ENCODE results near the gene ZMIZ1. TPM values are rescaled to one million over a fixed set of nuclear protein-coding genes. Genes with fewer than 3 reads are reported as not detected.

The ZMIZ1 gene
- total RNA-seq, 1 donor from 2014 or later: 67.6 TPM

GRCh38 chr10:79196470-79197461, 128.0 kb downstream of the ZMIZ1 start:
- no peak overlapping the region for H3K4me3 Mint-ChIP-seq

GRCh38 chr10:79197558-79197957, 128.8 kb downstream of the ZMIZ1 start:
- intact Hi-C loops (cut with micrococcal nuclease): loop anchor here (5.0 to 10.0 kb wide), 3 partner anchors 260 to 940 kb away; no protein-coding TSS in a partner anchor
- H3K4me3 Mint-ChIP-seq: no peak overlapping the region
- no peak overlapping the region for H3K27ac Mint-ChIP-seq
- H3K4me1 Mint-ChIP-seq (ENCODE audit: low read depth): peaks cover 6% of the 10 kb centered on the region
- H3K36me3 Mint-ChIP-seq (ENCODE audit: low read depth): peaks cover under 1% of the 10 kb centered on the region
- DNase-seq (ENCODE audit: low spot score): no peak
- H3K27me3 Mint-ChIP-seq (ENCODE audit: insufficient read depth): peaks cover 3% of the 10 kb centered on the region
- H3K9me3 Mint-ChIP-seq: no peaks in the 10 kb centered on the region

More at GRCh38 chr10:79196470-79197461, 128.0 kb downstream of the ZMIZ1 start:
- Mint-ChIP-seq H3K4me1 (ENCODE audit: low read depth) (peaks cover 6% of the 10 kb centered on the region), H3K27ac (no peak overlapping the region), H3K27me3 (ENCODE audit: insufficient read depth) (peaks cover 3% of the 10 kb centered on the region), H3K9me3 (no peaks in the 10 kb centered on the region), H3K36me3 (ENCODE audit: low read depth) (no peaks in the 10 kb centered on the region)
- DNase-seq (ENCODE audit: low spot score): peak; percentile 60
- intact Hi-C loops (cut with micrococcal nuclease): loop anchor here (5.0 to 10.0 kb wide), 3 partner anchors 259 to 939 kb away; no protein-coding TSS in a partner anchor

- Mint-ChIP-seq H3K4me3 (no peak overlapping the region), H3K36me3 (ENCODE audit: low read depth) (peaks cover 3% of the 10 kb centered on the region), H3K27me3 (ENCODE audit: insufficient read depth) (no peaks in the 10 kb centered on the region), H3K27ac (no peak overlapping the region), H3K4me1 (ENCODE audit: low read depth) (peaks cover 5% of the 10 kb centered on the region), H3K9me3 (no peaks in the 10 kb centered on the region)
- intact Hi-C loops (cut with micrococcal nuclease): no loop called here
- DNase-seq (ENCODE audit: low spot score): no peak
Measured at GRCh38 chr10:79200346-79200745, 131.6 kb downstream of the ZMIZ1 start.

GRCh38 chr10:79201706-79202105, 132.9 kb downstream of the ZMIZ1 start:
- intact Hi-C loops (cut with micrococcal nuclease): no loop called here
- peaks cover 6% of the 10 kb centered on the region for H3K36me3 Mint-ChIP-seq (ENCODE audit: low read depth)
- no peak for DNase-seq (ENCODE audit: low spot score)
- no peak overlapping the region for H3K27ac Mint-ChIP-seq
- H3K4me1 Mint-ChIP-seq (ENCODE audit: low read depth): no peaks in the 10 kb centered on the region
- no peak overlapping the region for H3K4me3 Mint-ChIP-seq
- H3K27me3 Mint-ChIP-seq (ENCODE audit: insufficient read depth): no peaks in the 10 kb centered on the region
- H3K9me3 Mint-ChIP-seq: no peaks in the 10 kb centered on the region

- no peak for DNase-seq (ENCODE audit: low spot score)
- Mint-ChIP-seq H3K36me3 (ENCODE audit: low read depth) (peaks cover 6% of the 10 kb centered on the region), H3K4me1 (ENCODE audit: low read depth) (no peaks in the 10 kb centered on the region), H3K4me3 (no peak overlapping the region), H3K27ac (no peak overlapping the region), H3K9me3 (no peaks in the 10 kb centered on the region), H3K27me3 (ENCODE audit: insufficient read depth) (no peaks in the 10 kb centered on the region)
- intact Hi-C loops (cut with micrococcal nuclease): no loop called here
Measured at GRCh38 chr10:79202188-79203013, 133.6 kb downstream of the ZMIZ1 start.

- Mint-ChIP-seq H3K4me3 (no peak overlapping the region), H3K27ac (no peak overlapping the region), H3K27me3 (ENCODE audit: insufficient read depth) (no peaks in the 10 kb centered on the region), H3K9me3 (no peaks in the 10 kb centered on the region), H3K4me1 (ENCODE audit: low read depth) (no peaks in the 10 kb centered on the region), H3K36me3 (ENCODE audit: low read depth) (peaks cover 6% of the 10 kb centered on the region)
- DNase-seq (ENCODE audit: low spot score): no peak
- intact Hi-C loops (cut with micrococcal nuclease): no loop called here
Measured at GRCh38 chr10:79203014-79203644, 134.4 kb downstream of the ZMIZ1 start.

- H3K4me1 Mint-ChIP-seq (ENCODE audit: low read depth): no peaks in the 10 kb centered on the region
- no peak overlapping the region for H3K27ac Mint-ChIP-seq
- intact Hi-C loops (cut with micrococcal nuclease): no loop called here
- H3K9me3 Mint-ChIP-seq: no peaks in the 10 kb centered on the region
- H3K36me3 Mint-ChIP-seq (ENCODE audit: low read depth): peaks cover 6% of the 10 kb centered on the region
- DNase-seq (ENCODE audit: low spot score): no peak
- no peaks in the 10 kb centered on the region for H3K27me3 Mint-ChIP-seq (ENCODE audit: insufficient read depth)
- no peak overlapping the region for H3K4me3 Mint-ChIP-seq
Measured at GRCh38 chr10:79203833-79204232, 135.1 kb downstream of the ZMIZ1 start.

GRCh38 chr10:79206300-79207095, 137.7 kb downstream of the ZMIZ1 start:
- H3K4me3 Mint-ChIP-seq: no peak overlapping the region
- no peaks in the 10 kb centered on the region for H3K4me1 Mint-ChIP-seq (ENCODE audit: low read depth)
- no peak for DNase-seq (ENCODE audit: low spot score)
- no peaks in the 10 kb centered on the region for H3K9me3 Mint-ChIP-seq
- intact Hi-C loops (cut with micrococcal nuclease): no loop called here
- H3K27ac Mint-ChIP-seq: no peak overlapping the region
- no peaks in the 10 kb centered on the region for H3K27me3 Mint-ChIP-seq (ENCODE audit: insufficient read depth)
- H3K36me3 Mint-ChIP-seq (ENCODE audit: low read depth): peaks cover 6% of the 10 kb centered on the region

GRCh38 chr10:79207096-79207357, 138.3 kb downstream of the ZMIZ1 start:
- DNase-seq (ENCODE audit: low spot score): no peak
- Mint-ChIP-seq H3K27me3 (ENCODE audit: insufficient read depth) (no peaks in the 10 kb centered on the region), H3K4me1 (ENCODE audit: low read depth) (no peaks in the 10 kb centered on the region), H3K27ac (no peak overlapping the region), H3K36me3 (ENCODE audit: low read depth) (peaks cover 6% of the 10 kb centered on the region), H3K9me3 (no peaks in the 10 kb centered on the region), H3K4me3 (no peak overlapping the region)
- intact Hi-C loops (cut with micrococcal nuclease): no loop called here

- no peaks in the 10 kb centered on the region for H3K9me3 Mint-ChIP-seq
- no peak overlapping the region for H3K4me3 Mint-ChIP-seq
- no peak overlapping the region for H3K27ac Mint-ChIP-seq
- intact Hi-C loops (cut with micrococcal nuclease): no loop called here
- H3K36me3 Mint-ChIP-seq (ENCODE audit: low read depth): peaks cover 3% of the 10 kb centered on the region
- no peaks in the 10 kb centered on the region for H3K27me3 Mint-ChIP-seq (ENCODE audit: insufficient read depth)
- H3K4me1 Mint-ChIP-seq (ENCODE audit: low read depth): no peaks in the 10 kb centered on the region
- no peak for DNase-seq (ENCODE audit: low spot score)
Measured at GRCh38 chr10:79207726-79208125, 139.0 kb downstream of the ZMIZ1 start.

GRCh38 chr10:79208251-79208983, 139.7 kb downstream of the ZMIZ1 start:
- H3K9me3 Mint-ChIP-seq: no peaks in the 10 kb centered on the region
- no peaks in the 10 kb centered on the region for H3K4me1 Mint-ChIP-seq (ENCODE audit: low read depth)
- no peaks in the 10 kb centered on the region for H3K27me3 Mint-ChIP-seq (ENCODE audit: insufficient read depth)
- intact Hi-C loops (cut with micrococcal nuclease): no loop called here
- peaks cover 2% of the 10 kb centered on the region for H3K36me3 Mint-ChIP-seq (ENCODE audit: low read depth)
- no peak for DNase-seq (ENCODE audit: low spot score)
- H3K27ac Mint-ChIP-seq: no peak overlapping the region
- no peak overlapping the region for H3K4me3 Mint-ChIP-seq

GRCh38 chr10:79209340-79209739, 140.6 kb downstream of the ZMIZ1 start:
- Mint-ChIP-seq H3K27me3 (ENCODE audit: insufficient read depth) (no peaks in the 10 kb centered on the region), H3K27ac (no peak overlapping the region), H3K9me3 (no peaks in the 10 kb centered on the region), H3K4me3 (no peak overlapping the region), H3K36me3 (ENCODE audit: low read depth) (peaks cover 2% of the 10 kb centered on the region), H3K4me1 (ENCODE audit: low read depth) (no peaks in the 10 kb centered on the region)
- intact Hi-C loops (cut with micrococcal nuclease): no loop called here
- DNase-seq (ENCODE audit: low spot score): no peak
